ENCODE measurements around the gene SNRPA. TPM values are rescaled to one million over a fixed set of nuclear protein-coding genes. Genes with fewer than 3 reads are reported as not detected.
"Not testable (repeated sequence)": the region's sequence is repeated elsewhere in the genome, so short reads cannot be mapped to it uniquely, and the experiment has no call there.

The SNRPA gene
- total and polyA plus RNA-seq, 2 donors from 2014 or later, result 48.7 to 52.6 TPM

DNA sequence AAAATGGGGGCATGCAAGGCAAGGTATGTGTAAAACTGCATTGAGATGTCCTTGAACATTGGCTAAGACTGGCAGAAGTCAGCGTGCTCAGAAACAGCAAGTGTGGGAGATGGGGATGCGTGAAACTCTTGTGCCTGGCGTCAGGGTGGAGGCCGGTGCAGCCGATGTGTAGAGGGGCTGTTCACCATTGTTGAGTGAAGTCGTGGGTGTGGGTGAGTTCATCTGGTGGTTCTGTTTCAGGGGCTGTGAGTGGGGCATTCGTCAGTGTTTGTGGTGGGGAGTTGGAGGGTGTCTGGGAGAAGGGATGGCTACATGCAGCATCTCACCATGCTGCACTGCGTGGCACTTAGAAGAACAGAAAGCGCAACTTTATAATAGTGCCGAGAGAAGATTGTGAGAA lies 13.0 kb downstream of the SNRPA start:
- TF ChIP-seq, protein P1, sequence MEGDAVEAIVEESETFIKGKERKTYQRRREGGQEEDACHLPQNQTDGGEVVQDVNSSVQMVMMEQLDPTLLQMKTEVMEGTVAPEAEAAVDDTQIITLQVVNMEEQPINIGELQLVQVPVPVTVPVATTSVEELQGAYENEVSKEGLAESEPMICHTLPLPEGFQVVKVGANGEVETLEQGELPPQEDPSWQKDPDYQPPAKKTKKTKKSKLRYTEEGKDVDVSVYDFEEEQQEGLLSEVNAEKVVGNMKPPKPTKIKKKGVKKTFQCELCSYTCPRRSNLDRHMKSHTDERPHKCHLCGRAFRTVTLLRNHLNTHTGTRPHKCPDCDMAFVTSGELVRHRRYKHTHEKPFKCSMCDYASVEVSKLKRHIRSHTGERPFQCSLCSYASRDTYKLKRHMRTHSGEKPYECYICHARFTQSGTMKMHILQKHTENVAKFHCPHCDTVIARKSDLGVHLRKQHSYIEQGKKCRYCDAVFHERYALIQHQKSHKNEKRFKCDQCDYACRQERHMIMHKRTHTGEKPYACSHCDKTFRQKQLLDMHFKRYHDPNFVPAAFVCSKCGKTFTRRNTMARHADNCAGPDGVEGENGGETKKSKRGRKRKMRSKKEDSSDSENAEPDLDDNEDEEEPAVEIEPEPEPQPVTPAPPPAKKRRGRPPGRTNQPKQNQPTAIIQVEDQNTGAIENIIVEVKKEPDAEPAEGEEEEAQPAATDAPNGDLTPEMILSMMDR (IDR thresholded peaks at IDR 0.05; ENCODE audit: borderline replicate concordance, extremely low read depth, insufficient read depth), result no peak
- Histone ChIP-seq H3K9ac (ENCODE audit: low read length in 3 of 3) (no peak overlapping the region), H3K4me1 (ENCODE audit: control insufficient read depth in 2 of 3, insufficient read depth in 2 of 3, low read depth in 1 of 3, low read length in 3 of 3) (no peaks in the 10 kb centered on the region), H3K27ac (ENCODE audit: low read depth in 2 of 2, low read length in 2 of 2) (no peak overlapping the region), H3K27me3 (ENCODE audit: control insufficient read depth, insufficient read depth, low read length) (no peaks in the 10 kb centered on the region), H3K4me3 (ENCODE audit: low read length in 3 of 3) (no peak overlapping the region), H3K9me3 (ENCODE audit: control insufficient read depth in 2 of 3, insufficient read depth in 1 of 3, low read length in 3 of 3) (no peaks in the 10 kb centered on the region), H3K36me3 (ENCODE audit: control insufficient read depth in 2 of 3, insufficient read depth in 3 of 3, low read length in 3 of 3) (peaks cover 16 to 63% (median 48%) of the 10 kb centered on the region in 3 donors)
- no peak for DNase-seq
- FAIRE-seq, result no peak
- intact Hi-C loops (cut with DNase I), result no loop called here

DNA sequence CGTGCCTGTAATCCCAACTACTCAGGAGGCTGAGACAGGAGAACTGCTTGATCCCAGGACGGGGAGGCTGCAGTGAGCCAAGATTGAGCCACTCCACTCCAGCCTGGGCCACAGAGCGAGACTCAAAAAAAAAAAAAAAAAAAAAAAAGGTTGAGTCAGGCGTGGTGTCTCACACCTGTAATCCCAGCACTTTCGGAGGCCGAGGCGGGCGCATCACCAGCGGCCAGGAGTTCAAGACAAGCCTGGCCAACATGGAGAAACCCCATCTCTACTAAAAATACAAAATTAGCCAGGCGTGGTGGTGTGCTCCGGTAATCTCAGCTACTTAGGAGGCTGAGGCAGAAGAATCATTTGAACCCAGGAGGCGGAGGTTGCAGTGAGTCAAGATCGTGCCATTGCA lies 15.4 kb downstream of the SNRPA start:
- intact Hi-C loops (cut with DNase I); H3K9ac ChIP-seq (ENCODE audit: low read length in 3 of 3); H3K27me3 ChIP-seq (ENCODE audit: control insufficient read depth, insufficient read depth, low read length); DNase-seq; H3K27ac ChIP-seq (ENCODE audit: low read depth in 2 of 2, low read length in 2 of 2); H3K4me1 ChIP-seq (ENCODE audit: control insufficient read depth in 2 of 3, insufficient read depth in 2 of 3, low read depth in 1 of 3, low read length in 3 of 3); FAIRE-seq; H3K4me3 ChIP-seq (ENCODE audit: low read length in 3 of 3); H3K9me3 ChIP-seq (ENCODE audit: control insufficient read depth in 2 of 3, insufficient read depth in 1 of 3, low read length in 3 of 3): not testable (repeated sequence)
- H3K36me3 ChIP-seq (ENCODE audit: control insufficient read depth in 2 of 3, insufficient read depth in 3 of 3, low read length in 3 of 3), result peaks cover 10 to 43% (median 38%) of the 10 kb centered on the region in 3 donors

DNA sequence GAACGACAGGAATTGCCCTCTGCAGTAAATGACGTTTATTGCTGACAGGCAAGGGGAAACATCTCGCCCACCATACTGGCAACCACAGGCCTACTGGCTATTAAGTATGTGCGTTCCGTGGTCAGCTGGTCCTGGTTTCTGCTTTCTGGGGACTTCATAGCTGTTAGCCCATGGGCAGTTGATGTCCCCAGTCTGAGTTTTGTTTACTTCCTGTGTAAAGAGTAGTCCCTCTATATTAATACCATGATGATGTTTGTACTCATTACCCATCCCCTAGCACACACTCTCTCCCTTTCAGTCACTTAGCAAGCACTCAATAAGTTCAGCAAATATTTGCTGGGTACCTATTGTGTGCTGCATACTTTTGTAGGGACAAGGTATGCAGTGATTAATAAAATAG lies 17.9 kb downstream of the SNRPA start:
- FAIRE-seq (no peak), DNase-seq (no peak)

DNA sequence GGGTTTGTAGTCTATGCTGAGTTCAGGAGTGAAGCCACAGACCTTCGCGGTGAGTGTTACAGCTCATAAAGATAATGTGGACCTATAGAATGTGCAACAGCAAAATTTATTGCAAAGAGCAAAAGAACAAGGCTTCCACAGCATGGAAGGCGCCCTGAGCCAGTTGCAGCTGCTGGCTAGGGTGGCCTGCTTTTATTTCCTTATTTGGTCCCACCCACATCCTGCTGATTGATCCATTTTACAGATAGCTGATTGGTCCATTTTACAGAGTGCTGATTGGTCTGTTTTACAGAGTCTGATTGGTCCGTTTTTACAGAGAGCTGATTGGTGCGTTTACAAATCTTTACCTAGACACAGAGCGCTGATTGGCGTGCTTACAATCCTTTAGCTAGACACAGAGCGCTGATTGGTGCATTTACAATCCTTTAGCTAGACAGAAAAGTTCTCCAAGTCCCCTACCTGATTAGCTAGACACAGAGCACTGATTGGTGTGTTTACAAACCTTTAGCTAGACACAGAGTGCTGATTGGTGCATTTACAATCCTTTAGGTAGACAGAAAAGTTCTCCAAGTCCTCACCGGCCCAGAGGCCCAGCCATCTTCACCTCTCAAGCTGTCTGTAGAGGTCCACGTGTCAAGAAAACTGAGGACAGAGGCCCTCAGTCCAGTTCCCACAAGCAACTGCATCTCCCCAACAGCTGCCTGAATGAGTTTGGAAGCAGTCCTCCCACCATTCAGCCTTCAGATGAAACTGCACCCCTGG lies 20.3 kb downstream of the SNRPA start:
- H3K4me1 ChIP-seq (ENCODE audit: control insufficient read depth in 2 of 3, insufficient read depth in 2 of 3, low read depth in 1 of 3, low read length in 3 of 3); H3K4me3 ChIP-seq (ENCODE audit: low read length in 3 of 3); H3K9ac ChIP-seq (ENCODE audit: low read length in 3 of 3); FAIRE-seq; DNase-seq; H3K27ac ChIP-seq (ENCODE audit: low read depth in 2 of 2, low read length in 2 of 2); H3K36me3 ChIP-seq (ENCODE audit: control insufficient read depth in 2 of 3, insufficient read depth in 3 of 3, low read length in 3 of 3); H3K9me3 ChIP-seq (ENCODE audit: control insufficient read depth in 2 of 3, insufficient read depth in 1 of 3, low read length in 3 of 3); H3K27me3 ChIP-seq (ENCODE audit: control insufficient read depth, insufficient read depth, low read length); intact Hi-C loops (cut with DNase I): not testable (repeated sequence)

More for the DNA sequence above, 17.9 kb downstream of the SNRPA start:
- intact Hi-C loops (cut with DNase I), result no loop called here
- H3K4me1 ChIP-seq (ENCODE audit: control insufficient read depth in 2 of 3, insufficient read depth in 2 of 3, low read depth in 1 of 3, low read length in 3 of 3), result no peaks in the 10 kb centered on the region
- H3K27ac ChIP-seq (ENCODE audit: low read depth in 2 of 2, low read length in 2 of 2), result no peak overlapping the region
- no peaks in the 10 kb centered on the region for H3K27me3 ChIP-seq (ENCODE audit: control insufficient read depth, insufficient read depth, low read length)
- no peak overlapping the region for H3K9ac ChIP-seq (ENCODE audit: low read length in 3 of 3)
- peaks cover 2 to 21% (median 20%) of the 10 kb centered on the region in 3 donors for H3K36me3 ChIP-seq (ENCODE audit: control insufficient read depth in 2 of 3, insufficient read depth in 3 of 3, low read length in 3 of 3)
- H3K9me3 ChIP-seq (ENCODE audit: control insufficient read depth in 2 of 3, insufficient read depth in 1 of 3, low read length in 3 of 3), result no peaks in the 10 kb centered on the region
- no peak overlapping the region for H3K4me3 ChIP-seq (ENCODE audit: low read length in 3 of 3)
- TF ChIP-seq, protein P1 (IDR thresholded peaks at IDR 0.05; ENCODE audit: borderline replicate concordance, extremely low read depth, insufficient read depth), result no peak

All from kidney (tissue), 14 donors.